Duodenal mucosa (tissue), 2 donors: ENCODE measurements around the gene CCBE1.

Experiments used
- H3K27ac ChIP-seq: one replicate; pipeline ENCODE4 v1.7.0; 2013; ENCODE audit warnings: low read depth, low read length
- H3K27me3 ChIP-seq, 2 donors: one replicate each; pipeline ENCODE4 v1.7.0; 2013; ENCODE audit warnings: low read length in 2 of 2, control low read depth in 1 of 2; ENCODE audit not compliant: insufficient read depth in 2 of 2, control insufficient read depth in 1 of 2
- H3K36me3 ChIP-seq, 2 donors: one replicate each; pipeline ENCODE4 v1.7.0; 2013; ENCODE audit warnings: low read length in 2 of 2, control low read depth in 1 of 2; ENCODE audit not compliant: insufficient read depth in 2 of 2, control insufficient read depth in 1 of 2
- H3K4me1 ChIP-seq, 2 donors: one replicate each; pipeline ENCODE4 v1.7.0; 2013; ENCODE audit warnings: low read length in 2 of 2, control low read depth in 1 of 2; ENCODE audit not compliant: insufficient read depth in 2 of 2, control insufficient read depth in 1 of 2
- H3K4me3 ChIP-seq, 2 donors: one replicate each; pipeline ENCODE4 v1.7.0; 2013; ENCODE audit warnings: low read length in 2 of 2, low read depth in 1 of 2
- H3K9ac ChIP-seq, 2 donors: one replicate each; pipeline ENCODE4 v1.7.0; 2013; ENCODE audit warnings: low read length in 2 of 2, low read depth in 1 of 2
- H3K9me3 ChIP-seq, 2 donors: one replicate each; pipeline ENCODE4 v1.7.0; 2013; ENCODE audit warnings: low read length in 2 of 2, control low read depth in 1 of 2; ENCODE audit not compliant: control insufficient read depth in 1 of 2

CCBE1 gene

GRCh38 chr18:59700535-59700967 lies 3.3 kb upstream of the CCBE1 start:
- H3K9me3 ChIP-seq, result no peaks in the 10 kb centered on the region
- no peaks in the 10 kb centered on the region for H3K36me3 ChIP-seq
- no peak overlapping the region for H3K27ac ChIP-seq
- H3K27me3 ChIP-seq, result peaks cover 10 to 15% of the 10 kb centered on the region in 2 donors
- H3K4me1 ChIP-seq, result peaks cover 15 to 33% of the 10 kb centered on the region in 2 donors
- peak overlapping the region in 1 of 2 donors; percentile 39 for H3K4me3 ChIP-seq
- peak overlapping the region in 1 of 2 donors; percentile 15 for H3K9ac ChIP-seq

- no peaks in the 10 kb centered on the region for H3K36me3 ChIP-seq
- H3K9me3 ChIP-seq, result no peaks in the 10 kb centered on the region
- no peak overlapping the region for H3K4me3 ChIP-seq
- H3K27me3 ChIP-seq, result peaks cover 16 to 19% of the 10 kb centered on the region in 2 donors
- peak overlapping the region in 1 of 2 donors; percentile 15 for H3K9ac ChIP-seq
- H3K4me1 ChIP-seq, result peaks cover 15 to 33% of the 10 kb centered on the region in 2 donors
- H3K27ac ChIP-seq, result no peak overlapping the region
These were observed 2.7 kb upstream of the CCBE1 start for GRCh38 chr18:59699750-59700534.

GRCh38 chr18:59699061-59699460 lies 1.8 kb upstream of the CCBE1 start:
- Histone ChIP-seq H3K27ac (no peak overlapping the region), H3K4me3 (no peak overlapping the region), H3K9me3 (no peaks in the 10 kb centered on the region), H3K27me3 (peaks cover 18 to 19% of the 10 kb centered on the region in 2 donors), H3K36me3 (no peaks in the 10 kb centered on the region), H3K4me1 (peaks cover 15 to 33% of the 10 kb centered on the region in 2 donors), H3K9ac (no peak overlapping the region)

- Histone ChIP-seq H3K4me1 (peaks cover 15 to 27% of the 10 kb centered on the region in 2 donors), H3K36me3 (no peaks in the 10 kb centered on the region), H3K4me3 (peak overlapping the region; percentile 71 to 78), H3K27ac (no peak overlapping the region), H3K27me3 (peaks cover 18 to 19% of the 10 kb centered on the region in 2 donors), H3K9me3 (no peaks in the 10 kb centered on the region), H3K9ac (no peak overlapping the region)
These were observed 650 bp downstream of the CCBE1 start for GRCh38 chr18:59696311-59697235.

- no peak overlapping the region for H3K27ac ChIP-seq
These were observed 1.7 kb downstream of the CCBE1 start for GRCh38 chr18:59695551-59695950.

GRCh38 chr18:59694824-59695223 lies 2.4 kb downstream of the CCBE1 start:
- Histone ChIP-seq H3K9ac (no peak overlapping the region), H3K4me3 (no peak overlapping the region), H3K27me3 (peaks cover 18 to 19% of the 10 kb centered on the region in 2 donors), H3K36me3 (no peaks in the 10 kb centered on the region), H3K27ac (no peak overlapping the region), H3K4me1 (peaks cover 10% of the 10 kb centered on the region in 2 donors), H3K9me3 (no peaks in the 10 kb centered on the region)

More at GRCh38 chr18:59695551-59695950, 1.7 kb downstream of the CCBE1 start:
- Histone ChIP-seq H3K9me3 (no peaks in the 10 kb centered on the region), H3K4me1 (peaks cover 10 to 17% of the 10 kb centered on the region in 2 donors), H3K9ac (no peak overlapping the region), H3K27me3 (peaks cover 18 to 19% of the 10 kb centered on the region in 2 donors), H3K4me3 (no peak overlapping the region), H3K36me3 (no peaks in the 10 kb centered on the region)

GRCh38 chr18:59691996-59692395 lies 5.2 kb downstream of the CCBE1 start:
- Histone ChIP-seq H3K27ac (no peak overlapping the region), H3K36me3 (no peaks in the 10 kb centered on the region), H3K4me1 (peaks cover 3 to 4% of the 10 kb centered on the region in 2 donors), H3K9me3 (no peaks in the 10 kb centered on the region), H3K9ac (no peak overlapping the region), H3K27me3 (peaks cover 18 to 24% of the 10 kb centered on the region in 2 donors), H3K4me3 (no peak overlapping the region)

GRCh38 chr18:59690996-59691395 lies 6.2 kb downstream of the CCBE1 start:
- Histone ChIP-seq H3K27ac (no peak overlapping the region), H3K27me3 (peaks cover 13 to 14% of the 10 kb centered on the region in 2 donors), H3K4me1 (no peaks in the 10 kb centered on the region), H3K9ac (no peak overlapping the region), H3K36me3 (no peaks in the 10 kb centered on the region), H3K9me3 (no peaks in the 10 kb centered on the region), H3K4me3 (no peak overlapping the region)

GRCh38 chr18:59690186-59690982 lies 6.8 kb downstream of the CCBE1 start:
- no peak overlapping the region for H3K9ac ChIP-seq

More at GRCh38 chr18:59690186-59690982, 6.8 kb downstream of the CCBE1 start:
- H3K36me3 ChIP-seq, result no peaks in the 10 kb centered on the region
- no peak overlapping the region for H3K4me3 ChIP-seq
- H3K9me3 ChIP-seq, result no peaks in the 10 kb centered on the region
- H3K4me1 ChIP-seq, result no peaks in the 10 kb centered on the region
- no peak overlapping the region for H3K27ac ChIP-seq
- H3K27me3 ChIP-seq, result peaks cover 7 to 8% of the 10 kb centered on the region in 2 donors
